Parathyroid adenoma (tissue), 2 donors: Measurements from ENCODE around the gene EML3.

Experiments used
- H2AFZ ChIP-seq: fragments of 300-600 bp; sonication (generic); one replicate; pipeline ENCODE4 v1.7.0; 2017; ENCODE audit warnings: antibody characterized with exemption, mild to moderate bottlenecking
- H3K27ac ChIP-seq: fragments of 300-600 bp; sonication (generic); one replicate; pipeline ENCODE4 v1.7.0; 2017
- H3K27me3 ChIP-seq: fragments of 300-600 bp; sonication (generic); one replicate; pipeline ENCODE4 v1.7.0; 2017; ENCODE audit warnings: low read length; ENCODE audit not compliant: control insufficient read depth, insufficient read depth
- H3K36me3 ChIP-seq: fragments of 300-600 bp; sonication (generic); one replicate; pipeline ENCODE4 v1.7.0; 2017; ENCODE audit warnings: low read length; ENCODE audit not compliant: control insufficient read depth, insufficient read depth
- H3K4me1 ChIP-seq: fragments of 300-600 bp; sonication (generic); one replicate; pipeline ENCODE4 v1.7.0; 2017; ENCODE audit warnings: control low read depth
- H3K4me2 ChIP-seq: fragments of 300-600 bp; sonication (generic); one replicate; pipeline ENCODE4 v1.7.0; 2017; ENCODE audit warnings: low read length
- H3K4me3 ChIP-seq: fragments of 300-600 bp; sonication (generic); one replicate; pipeline ENCODE4 v1.7.0; 2017; ENCODE audit warnings: low read depth, low read length
- H3K79me2 ChIP-seq: fragments of 300-600 bp; sonication (generic); one replicate; pipeline ENCODE4 v1.7.0; 2017; ENCODE audit warnings: control low read depth
- H3K9ac ChIP-seq: fragments of 300-600 bp; sonication (generic); one replicate; pipeline ENCODE4 v1.7.0; 2017; ENCODE audit warnings: mild to moderate bottlenecking
- H3K9me3 ChIP-seq: fragments of 300-600 bp; sonication (generic); one replicate; pipeline ENCODE4 v1.7.0; 2017; ENCODE audit warnings: low read length; ENCODE audit not compliant: control insufficient read depth
- TF ChIP-seq, protein P1 (sequence below): fragments of 300-600 bp; sonication (generic); IDR thresholded peaks from one replicate; pipeline ENCODE4 v1.7.0; 2017; ENCODE audit warnings: antibody characterized with exemption, mild to moderate bottlenecking
- donor health status: primary hyperparathyroidism.

Gene EML3

DNA sequence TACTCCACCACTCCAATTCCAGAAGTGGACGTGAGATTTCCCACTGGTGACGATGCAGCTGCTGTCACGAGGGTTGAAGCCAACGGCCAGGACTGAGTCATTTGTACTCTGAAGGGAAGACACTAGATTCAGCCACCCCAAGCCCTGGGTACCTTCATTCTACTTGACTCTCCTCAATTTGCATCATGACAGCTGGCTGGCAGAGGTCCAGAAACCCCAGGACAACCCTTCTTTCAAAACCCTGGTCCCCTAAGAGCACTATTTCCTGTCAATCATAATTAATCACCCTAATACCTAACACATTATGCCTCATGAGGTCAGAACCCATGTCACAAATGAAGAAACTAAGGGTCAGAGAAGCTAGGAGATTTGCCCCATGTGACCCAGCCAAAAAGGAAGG, 4.9 kb downstream of the EML3 start:
- Histone ChIP-seq H3K4me3 (no peak overlapping the region), H3K27ac (no peak overlapping the region), H3K9ac (no peak overlapping the region)

DNA sequence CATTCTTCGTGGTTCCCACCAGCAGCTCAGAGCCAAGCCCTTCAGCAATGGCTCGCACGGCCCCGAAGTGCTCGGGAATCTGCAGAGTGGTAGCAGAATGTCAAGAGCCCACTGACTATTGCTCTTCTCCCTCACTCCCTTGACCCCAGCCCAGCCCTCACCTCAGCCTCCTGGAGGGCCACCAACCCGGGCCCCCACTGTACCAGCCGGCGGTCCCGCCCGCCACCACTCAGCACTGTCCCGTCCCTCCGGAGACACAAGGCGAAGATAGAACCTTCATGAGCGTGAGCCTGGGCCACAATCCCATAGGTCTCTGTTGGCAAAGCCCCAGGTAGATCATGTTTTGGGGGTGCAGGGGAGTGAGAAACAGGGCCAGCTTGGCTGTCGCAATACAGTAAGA, 6.7 kb downstream of the EML3 start:
- no peaks in the 10 kb centered on the region for H3K79me2 ChIP-seq
- H3K4me3 ChIP-seq, result no peak overlapping the region
- no peaks in the 10 kb centered on the region for H3K36me3 ChIP-seq
- no peaks in the 10 kb centered on the region for H3K9me3 ChIP-seq
- TF ChIP-seq, protein P1, sequence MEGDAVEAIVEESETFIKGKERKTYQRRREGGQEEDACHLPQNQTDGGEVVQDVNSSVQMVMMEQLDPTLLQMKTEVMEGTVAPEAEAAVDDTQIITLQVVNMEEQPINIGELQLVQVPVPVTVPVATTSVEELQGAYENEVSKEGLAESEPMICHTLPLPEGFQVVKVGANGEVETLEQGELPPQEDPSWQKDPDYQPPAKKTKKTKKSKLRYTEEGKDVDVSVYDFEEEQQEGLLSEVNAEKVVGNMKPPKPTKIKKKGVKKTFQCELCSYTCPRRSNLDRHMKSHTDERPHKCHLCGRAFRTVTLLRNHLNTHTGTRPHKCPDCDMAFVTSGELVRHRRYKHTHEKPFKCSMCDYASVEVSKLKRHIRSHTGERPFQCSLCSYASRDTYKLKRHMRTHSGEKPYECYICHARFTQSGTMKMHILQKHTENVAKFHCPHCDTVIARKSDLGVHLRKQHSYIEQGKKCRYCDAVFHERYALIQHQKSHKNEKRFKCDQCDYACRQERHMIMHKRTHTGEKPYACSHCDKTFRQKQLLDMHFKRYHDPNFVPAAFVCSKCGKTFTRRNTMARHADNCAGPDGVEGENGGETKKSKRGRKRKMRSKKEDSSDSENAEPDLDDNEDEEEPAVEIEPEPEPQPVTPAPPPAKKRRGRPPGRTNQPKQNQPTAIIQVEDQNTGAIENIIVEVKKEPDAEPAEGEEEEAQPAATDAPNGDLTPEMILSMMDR, result no peak
- no peaks in the 10 kb centered on the region for H3K27me3 ChIP-seq
- no peaks in the 10 kb centered on the region for H3K4me1 ChIP-seq
- H3K9ac ChIP-seq, result no peak overlapping the region
- no peak overlapping the region for H2AFZ ChIP-seq
- H3K27ac ChIP-seq, result no peak overlapping the region
- H3K4me2 ChIP-seq, result no peak overlapping the region

More for the DNA sequence above, 4.9 kb downstream of the EML3 start:
- Histone ChIP-seq H3K9me3 (no peaks in the 10 kb centered on the region), H3K4me2 (no peak overlapping the region), H2AFZ (no peak overlapping the region), H3K4me1 (no peaks in the 10 kb centered on the region), H3K27me3 (no peaks in the 10 kb centered on the region), H3K79me2 (no peaks in the 10 kb centered on the region), H3K36me3 (no peaks in the 10 kb centered on the region)
- TF ChIP-seq, protein P1, result no peak

DNA sequence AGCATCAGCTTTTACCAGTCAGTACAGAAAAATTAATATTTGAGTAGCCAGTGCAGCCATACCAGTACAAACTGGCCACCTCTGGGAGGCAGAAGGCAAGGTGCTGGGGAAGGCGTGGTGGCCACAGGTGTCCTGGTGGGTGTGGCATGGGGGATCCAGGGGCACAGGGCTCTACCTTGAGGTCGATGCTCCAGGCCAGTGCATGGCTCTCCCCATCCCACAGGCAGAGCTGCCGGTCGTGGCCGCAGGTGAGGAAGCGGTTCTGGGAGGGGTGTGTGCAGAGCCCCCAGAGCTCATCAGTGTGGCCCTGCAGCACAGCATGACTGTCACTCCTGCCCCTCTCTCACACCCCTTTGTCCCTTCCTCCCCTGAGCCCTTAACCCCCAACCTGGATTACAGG, 7.1 kb downstream of the EML3 start:
- no peaks in the 10 kb centered on the region for H3K79me2 ChIP-seq
- no peak overlapping the region for H2AFZ ChIP-seq
- TF ChIP-seq, protein P1, result no peak
- H3K27me3 ChIP-seq, result no peaks in the 10 kb centered on the region
- H3K4me1 ChIP-seq, result no peaks in the 10 kb centered on the region
- no peak overlapping the region for H3K4me2 ChIP-seq
- no peak overlapping the region for H3K4me3 ChIP-seq
- H3K36me3 ChIP-seq, result no peaks in the 10 kb centered on the region
- no peak overlapping the region for H3K27ac ChIP-seq
- no peaks in the 10 kb centered on the region for H3K9me3 ChIP-seq
- H3K9ac ChIP-seq, result no peak overlapping the region

- H3K4me2 ChIP-seq, result no peak overlapping the region
- no peaks in the 10 kb centered on the region for H3K27me3 ChIP-seq
- H3K27ac ChIP-seq, result no peak overlapping the region
- H3K4me1 ChIP-seq, result no peaks in the 10 kb centered on the region
- H2AFZ ChIP-seq, result no peak overlapping the region
- H3K9me3 ChIP-seq, result no peaks in the 10 kb centered on the region
- H3K9ac ChIP-seq, result no peak overlapping the region
- H3K4me3 ChIP-seq, result no peak overlapping the region
- H3K79me2 ChIP-seq, result no peaks in the 10 kb centered on the region
- TF ChIP-seq, protein P1, result no peak
- H3K36me3 ChIP-seq, result no peaks in the 10 kb centered on the region
Observed at GRCh38 chr11:62604460-62605120, 8.0 kb downstream of the EML3 start.

GRCh38 chr11:62603776-62604299, 8.7 kb downstream of the EML3 start:
- TF ChIP-seq, protein P1, result no peak
- no peak overlapping the region for H3K27ac ChIP-seq
- no peaks in the 10 kb centered on the region for H3K79me2 ChIP-seq

More at GRCh38 chr11:62603776-62604299, 8.7 kb downstream of the EML3 start:
- H3K4me1 ChIP-seq, result no peaks in the 10 kb centered on the region
- no peak overlapping the region for H3K4me3 ChIP-seq
- no peaks in the 10 kb centered on the region for H3K27me3 ChIP-seq
- H3K9me3 ChIP-seq, result no peaks in the 10 kb centered on the region
- no peak overlapping the region for H3K4me2 ChIP-seq
- H3K36me3 ChIP-seq, result no peaks in the 10 kb centered on the region
- no peak overlapping the region for H2AFZ ChIP-seq
- no peak overlapping the region for H3K9ac ChIP-seq
